HG03108 (cell line): ENCODE measurements around the gene PPP2R5E.
A peak's percentile ranks its signal among the peaks of the same experiment; 100 is the strongest.

Experiments
- ATAC-seq: cut with Tn5 transposase; IDR thresholded peaks from one replicate; pipeline ENCODE4 v1.9.1; 2021; ENCODE audit warnings: moderate library complexity; ENCODE audit not compliant: unreplicated experiment

The PPP2R5E gene

DNA sequence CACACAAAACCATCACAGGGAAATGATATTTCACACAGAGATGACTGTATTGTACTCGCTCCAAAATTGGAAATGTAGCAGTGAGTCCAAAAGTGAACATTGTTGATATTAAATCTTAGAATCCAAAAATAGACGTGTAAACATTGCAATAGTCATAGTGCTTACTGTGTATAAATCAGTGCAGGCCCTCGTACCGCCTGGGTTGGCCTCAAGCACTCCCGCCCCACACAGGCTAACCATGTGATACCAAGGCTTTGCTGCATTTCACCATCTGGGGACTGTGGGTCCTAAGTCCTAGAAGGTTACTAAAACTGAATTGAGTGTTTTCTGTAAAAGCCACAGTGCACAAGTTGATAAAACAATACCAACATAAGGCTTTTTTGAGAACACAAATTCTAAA is 107.3 kb downstream of the PPP2R5E start:
- ATAC-seq, result no peak

DNA sequence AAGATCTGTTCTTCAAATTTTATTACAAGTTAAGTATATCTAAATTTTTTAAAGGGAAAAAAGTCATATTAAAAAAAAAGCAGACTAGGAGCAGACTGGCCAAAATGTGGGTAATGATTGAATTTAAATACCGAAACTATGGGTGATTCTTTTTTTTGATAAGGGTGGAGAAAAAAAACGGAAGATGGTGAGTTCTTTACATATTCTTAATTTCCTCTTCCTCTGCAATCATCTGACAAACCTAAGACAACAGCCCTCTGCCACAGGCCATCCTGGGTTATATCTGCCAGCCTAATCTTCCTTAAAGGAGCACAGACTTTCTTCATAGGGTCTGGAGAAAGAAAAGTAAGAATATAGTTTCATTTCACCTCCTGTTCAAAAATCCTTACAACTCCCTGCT is 108.0 kb downstream of the PPP2R5E start:
- no peak for ATAC-seq

DNA sequence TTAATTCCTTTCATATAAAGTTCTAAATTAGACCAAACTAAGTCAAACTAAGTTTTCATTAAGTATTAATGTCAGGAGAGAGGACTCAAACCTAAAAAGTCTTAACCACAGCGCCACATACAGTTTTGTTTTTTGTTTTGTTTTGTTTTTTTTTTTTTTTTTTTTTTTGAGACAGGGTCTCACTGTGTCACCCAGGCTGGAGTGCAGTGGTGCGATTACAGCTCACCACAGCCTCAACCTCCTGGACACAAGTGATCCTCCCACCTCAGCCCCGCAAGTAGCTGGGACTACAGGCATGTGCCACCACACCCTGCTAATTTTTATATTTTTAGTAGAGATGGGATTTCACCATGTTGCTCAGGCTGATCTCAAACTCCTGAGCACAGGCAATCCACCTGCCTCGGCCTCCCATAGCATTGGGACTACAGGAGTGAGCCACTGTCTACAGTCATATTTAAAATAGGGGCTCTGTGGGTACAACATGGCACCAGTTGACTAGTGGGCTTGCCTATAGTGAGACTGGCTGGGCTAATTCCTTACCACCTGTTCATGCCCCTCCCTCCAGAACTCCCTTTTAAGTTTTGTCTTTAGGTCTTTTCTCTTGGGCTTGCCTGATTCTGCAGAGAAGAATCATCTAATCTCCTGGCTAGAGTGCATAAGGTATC is 110.2 kb downstream of the PPP2R5E start:
- ATAC-seq, result no peak

DNA sequence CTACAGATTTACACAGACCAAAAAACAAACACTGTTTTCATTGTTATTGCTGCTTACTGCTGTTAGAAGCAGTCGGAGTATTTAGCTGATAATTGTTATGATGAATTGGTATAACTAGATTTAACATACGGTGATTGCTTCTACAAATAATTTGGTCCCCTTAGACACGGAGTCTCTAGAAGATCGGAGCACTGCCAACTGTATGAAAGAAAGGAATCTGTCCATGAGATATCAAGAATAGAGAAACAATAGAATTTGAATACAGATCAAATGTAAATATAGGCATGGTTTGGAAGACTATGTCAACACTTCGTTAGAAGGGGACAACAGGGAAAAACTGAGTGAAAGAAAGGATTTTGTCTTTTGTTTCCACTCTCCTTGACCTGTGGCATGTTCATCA is 110.9 kb downstream of the PPP2R5E start:
- ATAC-seq, result no peak

DNA sequence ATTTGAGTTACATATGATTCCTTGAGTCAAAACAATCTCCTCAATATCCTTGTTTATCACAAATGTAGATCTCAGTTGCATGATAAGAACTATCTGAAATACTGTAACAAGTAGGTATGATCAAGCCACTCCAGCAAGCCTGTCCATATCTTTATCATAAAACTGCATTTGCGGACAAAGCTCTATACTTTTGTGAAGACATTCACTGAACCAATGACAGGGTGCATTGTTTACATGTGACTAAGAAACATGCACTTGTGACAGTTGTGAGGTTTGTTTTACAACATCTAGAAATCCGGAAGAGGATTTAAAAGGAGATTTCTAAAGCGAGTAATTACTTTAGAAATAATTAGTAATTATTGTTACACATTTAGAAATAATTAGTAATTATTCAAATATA is 111.7 kb downstream of the PPP2R5E start:
- ATAC-seq, result no peak

DNA sequence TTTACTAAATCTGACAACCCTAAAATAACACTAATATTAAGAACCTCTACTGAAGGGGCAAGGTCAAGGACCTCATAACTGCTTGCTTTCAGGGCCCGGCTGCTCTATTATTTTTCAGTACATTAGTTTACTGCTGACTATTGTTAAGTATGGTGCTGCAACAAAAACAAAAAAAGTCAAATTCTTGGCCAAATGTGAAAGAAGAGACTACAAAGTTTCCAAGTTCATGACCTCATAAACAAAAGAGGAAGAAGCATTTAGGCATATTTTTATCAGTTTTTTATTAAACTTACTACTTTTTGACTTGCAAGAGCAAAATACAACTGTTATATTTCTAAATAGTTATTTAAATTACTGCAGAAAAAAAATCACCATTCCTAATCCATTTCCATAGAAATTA is 114.7 kb downstream of the PPP2R5E start:
- ATAC-seq, result no peak

DNA sequence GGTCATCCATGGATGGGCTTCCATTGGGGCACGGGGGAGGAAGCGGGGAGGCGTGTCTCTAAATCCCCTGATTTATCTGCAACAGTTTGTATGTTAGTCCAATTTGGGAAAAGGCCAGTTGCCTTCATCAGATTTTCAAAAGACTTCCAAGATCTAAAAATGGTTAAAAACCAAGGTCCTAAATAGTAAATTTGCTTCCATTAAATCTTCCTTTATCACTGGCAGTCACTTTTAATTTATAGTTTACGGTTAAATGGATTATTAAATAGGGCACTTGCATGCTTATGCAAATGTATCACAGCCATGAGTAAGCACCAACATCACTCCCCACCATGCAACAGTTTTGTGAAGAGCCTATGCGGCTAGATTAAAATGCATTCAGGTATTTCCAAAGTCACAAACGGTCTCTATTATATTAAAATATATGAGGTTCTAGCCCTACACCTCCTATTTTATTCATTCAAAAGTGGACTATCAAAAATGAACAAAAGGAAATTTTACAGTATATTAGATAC is 116.3 kb downstream of the PPP2R5E start:
- no peak for ATAC-seq

DNA sequence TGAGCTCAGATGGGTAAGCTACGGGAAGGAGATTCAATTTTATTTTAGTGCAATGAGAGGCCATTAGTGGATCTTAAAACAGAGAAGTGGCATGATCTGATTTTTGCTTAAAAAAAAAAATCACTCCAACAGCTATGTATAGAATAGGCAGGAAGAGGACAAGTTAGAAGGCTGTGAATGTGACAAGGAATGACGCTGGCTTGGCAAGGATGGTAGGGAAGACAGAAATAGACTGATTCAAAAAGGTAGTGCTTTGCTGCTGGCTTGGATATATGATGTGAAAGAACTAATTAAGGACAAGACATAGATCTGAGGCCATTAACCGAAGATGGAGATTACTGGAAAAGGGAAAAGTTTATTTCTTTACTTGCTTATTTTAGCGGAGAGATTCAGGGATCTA is 119.3 kb downstream of the PPP2R5E start:
- no peak for ATAC-seq

DNA sequence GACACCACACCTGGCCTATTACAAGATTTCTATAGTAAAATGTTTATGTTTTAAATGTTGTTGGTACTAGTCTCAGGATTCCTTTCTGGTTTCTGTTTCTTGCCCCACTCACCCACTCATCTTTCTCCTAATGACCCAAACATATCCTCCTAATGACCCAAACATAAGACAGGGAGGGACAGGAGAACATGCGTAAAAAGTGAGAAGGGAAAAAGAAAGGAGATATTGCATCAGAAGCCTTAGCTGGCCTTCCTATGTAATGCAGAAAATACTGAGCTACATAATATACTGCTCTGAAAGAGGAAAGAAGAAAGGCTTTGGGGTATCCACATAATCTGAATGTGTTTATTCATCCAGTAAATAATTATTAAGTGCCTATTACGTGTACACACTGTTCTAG is 119.8 kb downstream of the PPP2R5E start:
- ATAC-seq, result no peak

DNA sequence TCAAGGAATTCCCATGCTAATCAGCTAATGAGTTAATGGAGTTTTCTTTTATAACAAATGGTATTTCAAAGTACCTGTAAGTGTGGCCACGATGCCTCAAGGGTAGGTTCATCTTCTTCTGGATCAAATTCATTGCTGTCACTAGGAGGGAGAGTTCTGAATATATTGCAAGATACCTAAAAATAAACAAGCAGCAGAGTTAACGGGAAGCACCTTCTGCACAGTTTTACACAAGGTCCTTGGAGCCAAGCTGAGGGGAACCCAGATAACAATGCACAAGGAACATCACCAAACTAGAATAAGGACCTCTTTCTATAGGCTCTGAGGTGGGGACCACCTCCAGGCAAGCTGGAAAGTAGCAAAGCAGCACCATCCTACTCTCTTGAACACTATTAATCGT is 121.3 kb downstream of the PPP2R5E start:
- no peak for ATAC-seq

DNA sequence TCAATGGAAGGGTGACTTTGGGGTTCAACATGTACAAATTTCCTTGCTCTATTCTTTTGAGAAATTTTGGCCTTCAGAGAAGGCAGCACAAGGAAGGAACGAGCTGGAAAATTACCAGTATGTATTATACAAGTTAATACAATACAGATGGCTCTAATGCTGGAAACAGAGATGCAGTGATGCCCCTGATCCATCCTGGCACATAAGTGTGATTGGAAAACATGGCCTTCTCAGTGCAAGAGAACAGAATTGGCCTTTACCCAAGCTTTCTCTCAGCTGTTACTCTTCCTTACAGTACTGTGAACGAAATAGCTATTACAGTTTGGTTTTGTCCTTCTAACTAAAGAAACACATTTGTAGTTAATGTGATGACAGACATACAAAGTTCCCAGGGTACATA is 122.0 kb downstream of the PPP2R5E start:
- no peak for ATAC-seq

DNA sequence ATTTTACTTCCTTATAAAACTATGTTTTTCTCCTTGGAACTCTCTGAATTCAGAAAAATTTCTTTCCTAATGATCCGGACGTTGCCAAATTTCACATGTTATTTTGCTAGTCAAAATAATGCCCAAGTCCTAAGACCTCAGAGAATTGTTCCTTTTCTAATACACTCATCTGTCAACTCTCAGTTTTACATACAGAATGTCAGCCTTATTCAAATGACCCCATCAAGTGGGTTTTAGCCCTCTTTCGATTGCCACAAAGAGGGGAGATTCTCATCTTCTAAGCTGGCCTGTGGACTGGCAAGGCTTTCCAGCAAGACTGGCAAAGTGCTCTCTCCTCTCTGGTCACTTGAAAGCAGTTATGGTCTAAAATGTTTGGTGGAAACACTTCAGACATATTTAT is 125.2 kb downstream of the PPP2R5E start:
- no peak for ATAC-seq

DNA sequence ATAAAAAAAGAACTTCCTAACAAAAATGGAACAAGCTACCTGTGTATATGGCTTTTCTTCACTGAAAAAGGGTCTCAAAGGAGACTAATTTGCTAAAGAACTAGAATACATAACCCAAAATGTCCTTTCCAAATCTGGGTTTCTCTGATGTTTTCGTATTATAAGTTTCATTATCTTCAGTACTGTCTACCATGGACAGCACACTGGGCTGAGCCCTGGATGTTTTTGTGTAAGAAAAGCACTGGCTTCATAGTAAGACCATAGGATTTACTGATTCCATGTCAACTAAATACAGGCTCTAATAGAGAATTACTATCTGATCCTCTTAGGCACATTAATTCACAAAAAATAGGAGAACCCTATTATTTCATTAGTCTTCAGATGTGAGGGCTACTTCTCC is 130.2 kb downstream of the PPP2R5E start:
- ATAC-seq, result no peak

DNA sequence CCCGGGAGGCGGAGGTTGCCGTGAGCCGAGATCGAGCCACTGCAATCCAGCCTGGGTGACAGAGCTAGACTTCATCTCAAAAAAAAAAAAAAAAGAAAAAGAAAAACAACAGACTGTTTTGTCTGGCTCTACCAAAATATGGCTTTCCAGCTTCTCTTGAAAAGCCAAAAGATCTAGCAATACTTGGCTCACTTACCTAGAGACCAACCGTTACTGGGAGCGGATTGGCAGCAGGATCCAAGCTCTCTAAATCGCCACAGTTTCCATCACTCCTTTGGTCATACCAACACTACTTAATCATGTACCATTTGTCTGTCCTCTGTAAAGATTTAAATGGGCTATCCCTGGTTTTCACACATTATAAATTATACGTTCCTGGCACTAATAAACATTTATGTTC is 136.8 kb downstream of the PPP2R5E start:
- no peak for ATAC-seq

DNA sequence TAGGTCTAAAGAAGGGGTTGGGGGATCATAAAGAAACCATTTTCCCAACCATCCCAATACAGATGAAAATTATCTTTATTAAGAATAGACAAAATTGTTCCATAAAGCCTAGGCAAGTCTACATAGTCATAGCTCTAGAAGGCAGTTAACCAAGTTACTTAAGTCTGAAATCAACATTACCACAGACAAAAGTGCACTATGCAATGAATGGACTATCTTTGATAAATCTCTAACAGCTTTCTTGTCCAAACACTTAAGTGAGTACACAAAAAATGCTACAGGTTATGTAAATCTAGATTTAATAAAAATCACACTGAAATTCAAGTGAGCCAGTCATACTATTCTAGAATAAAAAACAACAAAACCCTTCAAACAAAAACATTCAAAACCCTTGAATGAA is 137.5 kb downstream of the PPP2R5E start:
- no peak for ATAC-seq

DNA sequence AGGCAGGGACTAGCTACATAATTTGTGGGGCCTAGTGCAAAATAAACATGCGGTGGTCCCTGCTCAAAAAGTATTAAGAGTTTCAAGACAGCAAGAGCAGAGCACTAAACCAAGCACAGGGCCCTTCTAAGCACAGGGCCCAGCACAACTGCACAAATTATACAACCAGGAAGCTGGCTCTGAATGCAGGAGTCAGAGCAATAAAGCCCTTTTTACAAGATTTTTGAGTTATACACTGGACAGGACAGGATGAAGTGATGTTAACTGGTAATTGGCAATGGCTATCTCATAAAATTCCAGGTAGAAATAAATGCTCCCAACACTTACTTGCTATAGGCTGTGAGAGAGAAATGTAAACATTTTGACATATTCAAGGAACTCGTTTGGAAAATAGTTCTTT is 138.3 kb downstream of the PPP2R5E start:
- ATAC-seq, result no peak

DNA sequence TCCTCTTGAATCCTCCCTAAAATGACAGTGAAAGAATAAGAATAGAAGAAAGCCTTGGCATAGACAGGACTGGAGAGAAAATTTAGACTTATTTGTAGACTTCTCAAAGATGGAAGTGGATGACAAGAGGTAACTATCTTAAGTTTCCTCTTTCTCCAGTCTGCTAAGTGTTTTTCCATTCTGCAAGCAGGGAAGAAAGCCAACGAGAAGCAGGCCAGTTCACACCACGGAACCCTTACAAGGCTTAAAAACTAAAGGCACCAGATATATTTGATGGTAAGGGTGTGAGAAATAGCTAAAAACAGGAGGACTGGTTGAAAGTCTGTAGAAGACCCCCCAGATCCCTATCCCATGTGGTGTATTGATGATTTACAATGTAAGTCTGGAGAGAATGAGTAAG is 141.5 kb downstream of the PPP2R5E start:
- no peak for ATAC-seq

DNA sequence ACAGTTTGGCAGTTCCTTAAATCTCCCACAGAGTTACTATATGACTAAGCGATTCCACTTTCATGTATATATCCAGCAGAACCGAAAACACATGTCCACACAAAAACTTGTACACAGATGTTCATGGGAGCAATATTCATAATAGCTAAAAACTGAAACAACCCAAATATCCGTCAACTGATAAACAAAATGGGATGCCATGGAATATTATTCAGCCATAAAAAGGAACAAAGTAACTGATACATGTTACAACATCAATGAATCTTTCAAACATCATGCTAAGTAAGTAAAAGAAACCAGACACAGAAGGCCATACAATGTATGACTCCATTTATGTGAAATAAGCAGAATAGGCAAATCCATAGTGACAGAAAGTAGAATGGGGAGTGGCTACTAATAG is 144.2 kb downstream of the PPP2R5E start:
- no peak for ATAC-seq

DNA sequence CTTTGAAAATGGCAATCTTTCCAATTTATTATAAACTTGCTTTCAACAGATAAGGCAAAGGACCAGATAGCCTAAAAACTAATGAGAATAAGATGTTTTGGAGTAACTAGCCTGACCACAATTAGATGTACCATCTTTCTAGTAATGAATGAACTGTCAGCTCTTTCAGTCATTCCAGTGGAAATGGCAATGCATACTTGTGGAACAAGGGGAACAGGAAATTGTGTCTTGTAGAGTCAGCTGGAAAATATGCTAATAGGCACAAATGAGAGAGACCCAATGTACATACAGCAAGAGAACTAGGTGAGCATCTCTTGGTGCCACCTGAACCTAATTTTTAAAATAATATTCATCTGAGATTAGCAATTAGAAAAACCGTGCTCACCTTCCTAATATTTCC is 148.3 kb downstream of the PPP2R5E start:
- no peak for ATAC-seq

DNA sequence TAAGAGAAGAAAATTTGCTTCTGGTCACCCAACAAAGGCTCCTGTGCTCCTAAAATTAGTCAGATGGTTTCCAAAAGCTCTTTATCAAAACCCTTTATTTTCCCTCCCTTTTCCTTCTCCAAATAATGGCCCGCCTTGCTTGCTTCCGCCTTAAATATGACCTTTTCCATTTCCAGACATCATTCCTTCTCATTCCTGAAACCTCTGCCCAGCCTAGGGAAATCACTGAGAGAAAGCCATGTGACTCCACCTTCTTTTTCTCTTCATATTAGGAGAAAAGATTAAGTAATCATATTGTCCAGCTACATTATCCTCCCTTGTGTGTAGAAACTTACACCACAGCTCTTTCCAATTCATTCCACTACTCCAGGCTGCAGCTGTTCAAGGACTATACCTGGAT is 148.7 kb downstream of the PPP2R5E start:
- no peak for ATAC-seq

DNA sequence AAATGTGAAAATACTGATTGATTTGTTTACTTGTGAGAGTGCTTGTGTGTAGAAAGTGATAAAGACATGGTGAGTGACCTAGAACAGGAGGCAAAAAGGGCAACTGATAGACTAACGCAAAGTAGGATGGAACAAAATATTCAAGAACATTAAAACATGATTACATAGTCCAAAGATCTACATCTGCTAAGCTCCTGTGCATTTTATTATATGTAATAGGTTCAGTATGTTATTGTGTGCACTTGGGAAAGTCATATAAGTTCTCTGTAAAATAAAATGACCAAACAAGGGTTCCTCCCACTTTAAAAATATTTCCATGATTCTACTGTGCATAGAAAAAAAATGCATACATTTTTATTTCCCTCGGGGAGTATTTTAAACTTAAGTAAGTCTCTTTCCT is 150.2 kb downstream of the PPP2R5E start:
- ATAC-seq, result no peak

DNA sequence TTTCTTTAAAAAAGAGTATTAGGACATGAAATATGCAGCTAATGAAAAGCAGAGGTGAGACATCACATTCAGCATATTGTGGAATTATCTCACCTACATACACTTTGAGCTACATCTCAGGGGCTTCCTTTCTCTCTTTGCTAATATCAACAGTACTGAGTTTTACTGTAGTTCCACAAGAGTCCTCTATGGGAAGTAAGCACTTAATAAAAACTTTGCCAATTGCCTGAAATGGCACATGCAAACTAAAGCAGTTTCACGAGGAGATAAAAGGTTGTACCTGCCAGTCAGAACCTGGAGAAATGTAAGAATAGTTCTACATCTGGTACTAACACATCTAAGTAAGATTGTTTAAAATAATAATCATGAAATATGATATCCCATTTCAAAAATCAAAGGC is 150.9 kb downstream of the PPP2R5E start:
- no peak for ATAC-seq

DNA sequence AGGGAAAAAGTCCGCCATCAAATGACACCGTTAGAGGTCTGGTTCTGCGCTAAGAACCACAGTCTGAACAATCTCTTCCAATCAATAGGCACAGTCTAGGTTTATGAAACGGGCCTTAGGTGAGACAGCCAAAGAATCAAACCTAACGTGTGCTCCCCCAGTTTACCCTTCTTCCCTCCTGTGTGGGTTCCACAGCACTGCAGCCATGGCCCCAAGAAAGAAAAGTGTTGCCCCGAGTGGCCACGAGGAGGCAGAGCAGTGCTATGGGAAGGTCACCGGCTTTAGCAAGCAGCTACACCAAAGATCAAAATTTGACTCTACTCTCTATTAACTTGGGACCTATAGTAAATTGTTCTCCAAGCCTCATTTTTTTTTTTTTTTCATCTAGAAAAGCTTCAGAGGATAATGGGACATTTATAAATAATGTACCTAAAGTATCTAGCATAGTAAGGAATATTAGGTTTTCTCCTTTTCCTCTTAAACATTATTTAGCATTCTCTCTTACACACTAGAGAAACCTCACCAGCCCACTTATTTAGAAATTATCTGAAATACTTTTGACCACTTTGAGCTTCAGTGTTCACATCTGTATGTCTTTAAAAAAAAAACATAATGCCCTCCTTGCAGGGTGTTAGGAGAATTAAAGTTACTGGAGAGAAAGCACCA is 154.3 kb downstream of the PPP2R5E start:
- ATAC-seq, result peak; percentile 59
